SK-N-SH treated with all-trans-retinoic acid at 6 μM for 48 hours (cell line): ENCODE measurements around the gene DPEP1.

Experiments used
- ATAC-seq: fragments of 200-7000 bp; cut with Tn5 transposase; 3 replicates; pipeline ENCODE4 v1.9.1; 2020; ENCODE audit warnings: mild to moderate bottlenecking, moderate library complexity
- ARNTL ChIP-seq: fragments of 450-650 bp; formaldehyde crosslinking; IDR thresholded peaks from 2 replicates; pipeline ENCODE4 v1.5.0; 2020; ENCODE audit warnings: low read depth, mild to moderate bottlenecking, moderate library complexity, borderline replicate concordance
- BACH2 ChIP-seq: fragments of 250-450 bp; sonication (Bioruptor Pico); IDR thresholded peaks from 2 replicates; pipeline ENCODE4 v1.9.0; 2021; ENCODE audit warnings: mild to moderate bottlenecking, borderline replicate concordance
- ESRRG ChIP-seq: fragments of 250-450 bp; sonication (Bioruptor Pico); IDR thresholded peaks from 2 replicates; pipeline ENCODE4 v1.6.1; 2021; ENCODE audit warnings: mild to moderate bottlenecking
- GLIS3 ChIP-seq: fragments of 250-450 bp; sonication (Bioruptor Pico); IDR thresholded peaks from 2 replicates; pipeline ENCODE4 v1.5.0; 2020; ENCODE audit warnings: mild to moderate bottlenecking, moderate library complexity
- OSR1 ChIP-seq: fragments of 250-450 bp; sonication (Bioruptor Pico); IDR thresholded peaks from 2 replicates; pipeline ENCODE4 v1.8.0; 2022; ENCODE audit warnings: moderate library complexity, mild to moderate bottlenecking, inconsistent platforms
- PPARA ChIP-seq: fragments of 250-450 bp; sonication (Bioruptor Pico); IDR thresholded peaks from 2 replicates; pipeline ENCODE4 v1.5.0; 2020; ENCODE audit warnings: mild to moderate bottlenecking, borderline replicate concordance
- RARB ChIP-seq: fragments of 250-450 bp; sonication (Bioruptor Pico); IDR thresholded peaks from 2 replicates; pipeline ENCODE4 v1.8.0; 2021; ENCODE audit warnings: mild to moderate bottlenecking, moderate library complexity
- SNAI2 ChIP-seq: fragments of 250-450 bp; sonication (Bioruptor Pico); IDR thresholded peaks from 2 replicates; pipeline ENCODE4 v1.5.0; 2020; ENCODE audit warnings: mild to moderate bottlenecking, moderate library complexity
- TOX ChIP-seq: fragments of 250-450 bp; sonication (Bioruptor Pico); IDR thresholded peaks from 2 replicates; pipeline ENCODE4 v1.8.0; 2021; ENCODE audit warnings: mild to moderate bottlenecking, moderate library complexity, borderline replicate concordance
- ZC3H10 ChIP-seq: fragments of 250-450 bp; sonication (Bioruptor Pico); IDR thresholded peaks from 2 replicates; pipeline ENCODE4 v1.5.1; 2021; ENCODE audit warnings: mild to moderate bottlenecking, moderate library complexity
- ZFP3 ChIP-seq: fragments of 250-450 bp; sonication (Bioruptor Pico); IDR thresholded peaks from 2 replicates; pipeline ENCODE4 v1.5.0; 2020; ENCODE audit warnings: mild to moderate bottlenecking, moderate library complexity
- ZFP30 ChIP-seq: fragments of 450-650 bp; formaldehyde crosslinking; IDR thresholded peaks from 2 replicates; pipeline ENCODE4 v1.5.0; 2022; ENCODE audit warnings: mild to moderate bottlenecking, moderate library complexity
- ZNF565 ChIP-seq: fragments of 450-650 bp; formaldehyde crosslinking; conservative IDR thresholded peaks from 2 replicates; pipeline ENCODE4 v1.5.0; 2020; ENCODE audit warnings: low read depth, mild to moderate bottlenecking, moderate library complexity
- ZNF70 ChIP-seq: fragments of 450-650 bp; formaldehyde crosslinking; IDR thresholded peaks from 2 replicates; pipeline ENCODE4 v1.5.0; 2020; ENCODE audit warnings: mild to moderate bottlenecking, moderate library complexity
- ZNF8 ChIP-seq: fragments of 450-650 bp; formaldehyde crosslinking; IDR thresholded peaks from 2 replicates; pipeline ENCODE4 v1.5.0; 2020; ENCODE audit warnings: mild to moderate bottlenecking, moderate library complexity
- TF ChIP-seq, protein P1 (sequence below): fragments of 250-450 bp; sonication (Bioruptor Pico); IDR thresholded peaks from 2 replicates; pipeline ENCODE4 v1.5.1; 2021; ENCODE audit warnings: mild to moderate bottlenecking, moderate library complexity
- TF ChIP-seq, protein P2 (sequence below): fragments of 250-450 bp; sonication (Bioruptor Pico); IDR thresholded peaks from 2 replicates; pipeline ENCODE4 v1.5.1; 2020; ENCODE audit warnings: low read depth, mild to moderate bottlenecking, moderate library complexity
- TF ChIP-seq, protein P3 (sequence below): fragments of 250-450 bp; sonication (Bioruptor Pico); IDR thresholded peaks from 2 replicates; pipeline ENCODE4 v1.8.0; 2020; ENCODE audit warnings: mild to moderate bottlenecking, moderate library complexity, borderline replicate concordance
- TF ChIP-seq, protein P4 (sequence below): fragments of 250-450 bp; sonication (Bioruptor Pico); IDR thresholded peaks from 2 replicates; pipeline ENCODE4 v1.5.0; 2020; ENCODE audit warnings: mild to moderate bottlenecking, moderate library complexity
- TF ChIP-seq, protein P5 (sequence below): fragments of 250-450 bp; sonication (Bioruptor Pico); IDR thresholded peaks from 2 replicates; pipeline ENCODE4 v1.8.0; 2021; ENCODE audit warnings: low read depth, mild to moderate bottlenecking, moderate library complexity, borderline replicate concordance

The DPEP1 gene

DNA sequence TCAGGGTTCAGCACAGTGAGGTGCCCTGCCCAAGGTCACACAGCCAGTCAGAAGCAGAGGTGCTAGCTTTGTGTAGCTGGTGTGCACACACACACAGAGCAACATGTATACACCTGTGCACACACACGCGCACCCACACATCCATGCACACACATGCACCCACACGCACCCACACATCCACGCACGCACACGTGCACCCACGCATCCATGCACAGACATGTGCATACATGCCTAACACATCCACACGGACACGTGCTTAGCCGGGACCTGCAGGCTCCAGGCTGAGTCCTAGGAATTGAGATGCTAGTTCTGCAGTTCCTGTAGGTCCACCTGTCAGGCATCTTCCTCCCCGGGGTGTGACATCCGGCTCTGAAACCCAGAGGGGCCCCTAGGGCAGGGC lies 13.0 kb upstream of the DPEP1 start:
- ATAC-seq = no peak
- no peak for TF ChIP-seq ARNTL (CRISPR knock-in tag)
- TF ChIP-seq, protein P1, sequence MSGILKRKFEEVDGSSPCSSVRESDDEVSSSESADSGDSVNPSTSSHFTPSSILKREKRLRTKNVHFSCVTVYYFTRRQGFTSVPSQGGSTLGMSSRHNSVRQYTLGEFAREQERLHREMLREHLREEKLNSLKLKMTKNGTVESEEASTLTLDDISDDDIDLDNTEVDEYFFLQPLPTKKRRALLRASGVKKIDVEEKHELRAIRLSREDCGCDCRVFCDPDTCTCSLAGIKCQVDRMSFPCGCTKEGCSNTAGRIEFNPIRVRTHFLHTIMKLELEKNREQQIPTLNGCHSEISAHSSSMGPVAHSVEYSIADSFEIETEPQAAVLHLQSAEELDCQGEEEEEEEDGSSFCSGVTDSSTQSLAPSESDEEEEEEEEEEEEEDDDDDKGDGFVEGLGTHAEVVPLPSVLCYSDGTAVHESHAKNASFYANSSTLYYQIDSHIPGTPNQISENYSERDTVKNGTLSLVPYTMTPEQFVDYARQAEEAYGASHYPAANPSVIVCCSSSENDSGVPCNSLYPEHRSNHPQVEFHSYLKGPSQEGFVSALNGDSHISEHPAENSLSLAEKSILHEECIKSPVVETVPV (CRISPR knock-in tag) = no peak
- TF ChIP-seq GLIS3 (CRISPR knock-in tag) = no peak
- TF ChIP-seq ZNF565 = no peak
- TF ChIP-seq RARB (CRISPR knock-in tag) = no peak
- TF ChIP-seq BACH2 = no peak
- TF ChIP-seq SNAI2 (CRISPR knock-in tag) = no peak
- no peak for TF ChIP-seq OSR1
- TF ChIP-seq, all 23 proteins: peak for 0

DNA sequence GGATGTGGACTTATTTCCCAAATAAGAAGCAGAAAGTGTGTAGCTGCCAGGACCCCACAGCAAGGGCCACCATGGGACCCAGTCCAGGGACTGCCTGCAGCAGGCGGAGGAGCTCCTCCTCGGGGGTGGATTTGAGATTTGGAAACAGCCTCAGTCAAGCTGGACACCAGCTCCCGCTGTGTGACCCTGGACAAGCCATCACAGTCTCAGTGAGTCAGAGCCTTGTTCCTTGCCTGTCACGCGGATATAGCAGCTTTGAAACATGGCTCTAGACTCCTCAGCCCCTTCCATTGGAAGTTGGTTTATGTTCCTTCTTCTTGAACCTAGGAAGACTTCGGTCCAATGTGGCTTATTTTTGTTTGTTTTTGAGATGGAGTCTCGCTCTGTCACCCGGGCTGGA lies 12.5 kb upstream of the DPEP1 start:
- ATAC-seq = no peak
- TF ChIP-seq, protein P2, sequence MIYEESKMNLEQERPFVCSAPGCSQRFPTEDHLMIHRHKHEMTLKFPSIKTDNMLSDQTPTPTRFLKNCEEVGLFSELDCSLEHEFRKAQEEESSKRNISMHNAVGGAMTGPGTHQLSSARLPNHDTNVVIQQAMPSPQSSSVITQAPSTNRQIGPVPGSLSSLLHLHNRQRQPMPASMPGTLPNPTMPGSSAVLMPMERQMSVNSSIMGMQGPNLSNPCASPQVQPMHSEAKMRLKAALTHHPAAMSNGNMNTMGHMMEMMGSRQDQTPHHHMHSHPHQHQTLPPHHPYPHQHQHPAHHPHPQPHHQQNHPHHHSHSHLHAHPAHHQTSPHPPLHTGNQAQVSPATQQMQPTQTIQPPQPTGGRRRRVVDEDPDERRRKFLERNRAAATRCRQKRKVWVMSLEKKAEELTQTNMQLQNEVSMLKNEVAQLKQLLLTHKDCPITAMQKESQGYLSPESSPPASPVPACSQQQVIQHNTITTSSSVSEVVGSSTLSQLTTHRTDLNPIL (CRISPR knock-in tag) = no peak
- TF ChIP-seq, protein P3, sequence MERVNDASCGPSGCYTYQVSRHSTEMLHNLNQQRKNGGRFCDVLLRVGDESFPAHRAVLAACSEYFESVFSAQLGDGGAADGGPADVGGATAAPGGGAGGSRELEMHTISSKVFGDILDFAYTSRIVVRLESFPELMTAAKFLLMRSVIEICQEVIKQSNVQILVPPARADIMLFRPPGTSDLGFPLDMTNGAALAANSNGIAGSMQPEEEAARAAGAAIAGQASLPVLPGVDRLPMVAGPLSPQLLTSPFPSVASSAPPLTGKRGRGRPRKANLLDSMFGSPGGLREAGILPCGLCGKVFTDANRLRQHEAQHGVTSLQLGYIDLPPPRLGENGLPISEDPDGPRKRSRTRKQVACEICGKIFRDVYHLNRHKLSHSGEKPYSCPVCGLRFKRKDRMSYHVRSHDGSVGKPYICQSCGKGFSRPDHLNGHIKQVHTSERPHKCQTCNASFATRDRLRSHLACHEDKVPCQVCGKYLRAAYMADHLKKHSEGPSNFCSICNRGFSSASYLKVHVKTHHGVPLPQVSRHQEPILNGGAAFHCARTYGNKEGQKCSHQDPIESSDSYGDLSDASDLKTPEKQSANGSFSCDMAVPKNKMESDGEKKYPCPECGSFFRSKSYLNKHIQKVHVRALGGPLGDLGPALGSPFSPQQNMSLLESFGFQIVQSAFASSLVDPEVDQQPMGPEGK = no peak
- TF ChIP-seq ESRRG (CRISPR knock-in tag) (no peak), RARB (CRISPR knock-in tag) (no peak), BACH2 (no peak), ZC3H10 (CRISPR knock-in tag) (no peak), SNAI2 (CRISPR knock-in tag) (no peak), ZNF70 (no peak), GLIS3 (CRISPR knock-in tag) (no peak), ARNTL (CRISPR knock-in tag) (no peak)

DNA sequence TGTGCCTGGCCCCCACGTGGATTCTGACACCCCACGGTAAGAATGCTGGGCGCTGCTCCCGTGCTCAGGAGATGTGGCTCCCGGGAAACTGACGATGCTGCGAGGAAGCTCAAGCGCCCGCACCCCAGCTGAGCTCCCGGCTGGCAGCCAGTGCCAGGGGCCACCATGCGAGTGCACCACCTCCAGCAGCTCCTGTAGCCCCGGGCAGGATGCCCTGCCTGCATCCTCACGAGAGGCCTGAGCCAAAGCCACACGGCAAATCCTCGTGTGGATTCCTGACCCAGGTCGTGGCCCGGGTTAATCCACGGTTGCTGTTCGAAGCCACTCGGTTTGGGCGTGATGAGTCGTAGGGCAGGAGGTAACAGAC lies 11.6 kb upstream of the DPEP1 start:
- peak; percentile 7 for ATAC-seq
- TF ChIP-seq, protein P2 (CRISPR knock-in tag) = no peak
- TF ChIP-seq GLIS3 (CRISPR knock-in tag) = no peak
- TF ChIP-seq, protein P1 (CRISPR knock-in tag) = no peak
- TF ChIP-seq ZNF8 (CRISPR knock-in tag) = no peak
- TF ChIP-seq ZFP30 = no peak
- no peak for TF ChIP-seq TOX (CRISPR knock-in tag)
- TF ChIP-seq, protein P4, sequence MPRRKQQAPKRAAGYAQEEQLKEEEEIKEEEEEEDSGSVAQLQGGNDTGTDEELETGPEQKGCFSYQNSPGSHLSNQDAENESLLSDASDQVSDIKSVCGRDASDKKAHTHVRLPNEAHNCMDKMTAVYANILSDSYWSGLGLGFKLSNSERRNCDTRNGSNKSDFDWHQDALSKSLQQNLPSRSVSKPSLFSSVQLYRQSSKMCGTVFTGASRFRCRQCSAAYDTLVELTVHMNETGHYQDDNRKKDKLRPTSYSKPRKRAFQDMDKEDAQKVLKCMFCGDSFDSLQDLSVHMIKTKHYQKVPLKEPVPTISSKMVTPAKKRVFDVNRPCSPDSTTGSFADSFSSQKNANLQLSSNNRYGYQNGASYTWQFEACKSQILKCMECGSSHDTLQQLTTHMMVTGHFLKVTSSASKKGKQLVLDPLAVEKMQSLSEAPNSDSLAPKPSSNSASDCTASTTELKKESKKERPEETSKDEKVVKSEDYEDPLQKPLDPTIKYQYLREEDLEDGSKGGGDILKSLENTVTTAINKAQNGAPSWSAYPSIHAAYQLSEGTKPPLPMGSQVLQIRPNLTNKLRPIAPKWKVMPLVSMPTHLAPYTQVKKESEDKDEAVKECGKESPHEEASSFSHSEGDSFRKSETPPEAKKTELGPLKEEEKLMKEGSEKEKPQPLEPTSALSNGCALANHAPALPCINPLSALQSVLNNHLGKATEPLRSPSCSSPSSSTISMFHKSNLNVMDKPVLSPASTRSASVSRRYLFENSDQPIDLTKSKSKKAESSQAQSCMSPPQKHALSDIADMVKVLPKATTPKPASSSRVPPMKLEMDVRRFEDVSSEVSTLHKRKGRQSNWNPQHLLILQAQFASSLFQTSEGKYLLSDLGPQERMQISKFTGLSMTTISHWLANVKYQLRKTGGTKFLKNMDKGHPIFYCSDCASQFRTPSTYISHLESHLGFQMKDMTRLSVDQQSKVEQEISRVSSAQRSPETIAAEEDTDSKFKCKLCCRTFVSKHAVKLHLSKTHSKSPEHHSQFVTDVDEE (CRISPR knock-in tag) = no peak
- TF ChIP-seq ZNF565 = no peak
- TF ChIP-seq, protein P5, sequence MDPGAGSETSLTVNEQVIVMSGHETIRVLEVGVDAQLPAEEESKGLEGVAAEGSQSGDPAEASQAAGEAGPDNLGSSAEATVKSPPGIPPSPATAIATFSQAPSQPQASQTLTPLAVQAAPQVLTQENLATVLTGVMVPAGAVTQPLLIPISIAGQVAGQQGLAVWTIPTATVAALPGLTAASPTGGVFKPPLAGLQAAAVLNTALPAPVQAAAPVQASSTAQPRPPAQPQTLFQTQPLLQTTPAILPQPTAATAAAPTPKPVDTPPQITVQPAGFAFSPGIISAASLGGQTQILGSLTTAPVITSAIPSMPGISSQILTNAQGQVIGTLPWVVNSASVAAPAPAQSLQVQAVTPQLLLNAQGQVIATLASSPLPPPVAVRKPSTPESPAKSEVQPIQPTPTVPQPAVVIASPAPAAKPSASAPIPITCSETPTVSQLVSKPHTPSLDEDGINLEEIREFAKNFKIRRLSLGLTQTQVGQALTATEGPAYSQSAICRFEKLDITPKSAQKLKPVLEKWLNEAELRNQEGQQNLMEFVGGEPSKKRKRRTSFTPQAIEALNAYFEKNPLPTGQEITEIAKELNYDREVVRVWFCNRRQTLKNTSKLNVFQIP (CRISPR knock-in tag) = no peak
- TF ChIP-seq, protein P3 = no peak
- no peak for TF ChIP-seq PPARA (CRISPR knock-in tag)
- no peak for TF ChIP-seq ZFP3 (CRISPR knock-in tag)
- TF ChIP-seq ARNTL (CRISPR knock-in tag) = no peak
